HG02763 (cell line): ENCODE results near the gene DIS3L2.
"Not testable (repeated sequence)": the region's sequence is repeated elsewhere in the genome, so short reads cannot be mapped to it uniquely, and the experiment has no call there.

Experiments
- ATAC-seq: cut with Tn5 transposase; IDR thresholded peaks from one replicate; pipeline ENCODE4 v1.9.1; 2021; ENCODE audit warnings: mild to moderate bottlenecking, moderate library complexity; ENCODE audit not compliant: unreplicated experiment

The DIS3L2 gene

DNA sequence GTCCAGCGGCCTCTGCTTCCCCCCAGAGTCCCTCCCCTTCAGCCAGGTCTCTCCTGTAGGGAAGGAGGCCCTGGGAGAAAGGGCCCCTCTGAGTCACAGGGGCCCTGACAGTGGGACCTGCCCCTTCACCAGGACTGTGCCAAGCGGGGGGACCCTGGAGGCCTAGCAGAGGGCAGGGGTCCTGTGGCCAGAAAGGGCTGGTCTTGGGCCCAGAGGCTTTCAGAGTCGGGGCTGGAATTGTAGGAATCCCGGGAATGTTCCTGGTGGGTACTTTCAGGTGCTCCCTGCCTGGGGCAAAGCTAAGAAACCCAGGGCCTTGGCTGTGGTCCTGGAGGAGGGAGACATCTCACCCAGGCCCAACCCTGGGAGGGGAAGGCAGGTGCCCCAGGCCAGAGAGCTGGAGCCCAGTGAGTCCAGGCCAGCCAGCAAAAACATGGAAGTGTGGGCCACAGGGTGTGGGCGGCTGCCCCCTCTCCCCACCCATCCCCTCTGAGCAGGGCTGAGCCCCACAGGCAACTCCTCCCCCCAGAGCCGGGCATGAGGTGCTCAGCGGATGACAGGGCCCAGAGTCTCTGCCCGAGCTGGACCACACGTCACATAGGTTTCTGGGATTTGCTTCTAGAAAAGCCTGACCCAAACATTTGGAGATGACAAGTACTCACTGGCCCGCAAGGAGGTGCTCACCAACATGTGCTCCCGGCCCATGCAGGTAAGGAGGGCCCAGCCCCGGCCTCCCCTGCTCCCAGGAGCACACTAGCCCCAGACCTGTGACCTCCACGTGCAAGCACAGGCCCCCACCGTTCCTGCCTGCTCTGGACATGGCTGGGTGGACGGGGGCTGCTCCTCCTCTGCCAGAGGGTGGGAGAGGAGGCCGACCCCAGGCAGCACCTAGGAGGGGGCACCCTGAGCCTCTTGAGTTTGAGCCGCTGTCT is 368.8 kb downstream of the DIS3L2 start:
- ATAC-seq = no peak

DNA sequence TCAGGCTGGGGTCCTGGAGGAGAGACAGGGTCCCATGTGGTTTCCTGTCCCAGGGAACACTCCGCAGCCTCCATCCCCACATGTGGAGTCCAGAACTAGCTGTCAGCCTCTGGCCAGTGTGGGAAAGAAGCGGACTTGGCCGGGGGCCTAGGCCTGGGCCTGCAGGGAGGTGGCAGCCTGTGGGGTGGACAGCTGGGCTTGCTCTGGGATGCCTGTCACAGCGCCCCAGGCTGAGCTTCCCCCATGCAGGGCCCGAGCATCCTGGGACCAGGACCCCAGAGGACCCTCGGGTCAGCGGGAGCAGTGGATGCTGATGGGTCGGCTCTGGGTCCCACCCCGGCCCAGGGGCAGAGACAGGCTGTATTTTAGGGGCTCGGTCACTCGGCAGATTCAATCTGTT is 369.5 kb downstream of the DIS3L2 start:
- not testable (repeated sequence) for ATAC-seq

DNA sequence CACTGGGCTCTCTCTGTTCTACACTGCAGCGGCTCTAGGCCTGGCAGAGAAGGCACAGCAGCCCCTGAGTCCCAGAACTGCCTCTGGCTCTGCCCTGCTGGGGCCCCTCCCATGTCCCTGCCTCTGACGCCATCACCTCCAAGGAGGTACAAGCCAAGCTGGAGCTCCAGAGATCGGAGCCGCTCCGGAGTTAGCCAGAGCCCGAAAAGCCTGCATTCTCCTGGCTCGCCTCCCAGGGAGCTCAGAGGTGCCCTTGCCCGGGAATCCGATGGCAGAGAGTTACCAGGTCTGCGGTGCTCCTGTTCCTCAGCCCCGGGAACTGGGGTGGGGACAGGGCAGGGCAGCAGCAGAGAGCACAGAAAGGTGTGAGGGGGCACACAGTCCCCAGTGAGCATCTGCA is 370.1 kb downstream of the DIS3L2 start:
- ATAC-seq = not testable (repeated sequence)

DNA sequence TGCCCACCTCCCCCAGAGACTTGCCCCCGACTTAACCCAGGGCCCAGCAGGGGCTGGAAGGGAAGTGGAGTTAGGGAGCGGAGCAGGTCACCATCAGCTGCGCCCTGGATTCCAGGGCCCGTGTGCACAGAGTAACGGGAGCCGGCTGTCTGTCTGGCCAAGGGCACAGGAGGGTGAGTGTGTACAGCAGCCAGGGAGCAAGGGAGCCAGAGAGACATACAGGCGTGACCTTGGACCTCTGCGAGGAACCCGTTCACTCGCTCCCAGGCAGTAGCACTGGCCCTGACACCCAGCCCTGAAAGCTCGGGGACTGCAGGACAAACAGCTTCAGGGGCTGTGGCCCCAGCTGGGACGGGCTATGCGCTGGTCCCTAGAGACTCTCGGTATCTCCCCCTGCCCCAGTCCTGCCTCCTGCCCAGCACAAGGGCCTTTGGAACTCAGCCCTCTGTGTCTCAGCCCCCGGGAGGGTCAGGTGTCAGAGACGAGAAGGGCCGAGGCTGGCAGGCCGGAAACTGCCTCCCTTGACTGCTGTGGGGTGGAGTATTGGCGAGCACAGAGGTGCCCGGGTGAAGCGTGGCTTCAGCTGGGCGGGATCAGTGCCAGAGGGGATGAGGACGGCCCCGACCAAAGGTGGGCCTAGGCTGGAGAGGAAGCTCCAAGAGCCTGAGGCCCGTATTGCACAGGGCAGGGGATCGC is 370.9 kb downstream of the DIS3L2 start:
- ATAC-seq = not testable (repeated sequence)

DNA sequence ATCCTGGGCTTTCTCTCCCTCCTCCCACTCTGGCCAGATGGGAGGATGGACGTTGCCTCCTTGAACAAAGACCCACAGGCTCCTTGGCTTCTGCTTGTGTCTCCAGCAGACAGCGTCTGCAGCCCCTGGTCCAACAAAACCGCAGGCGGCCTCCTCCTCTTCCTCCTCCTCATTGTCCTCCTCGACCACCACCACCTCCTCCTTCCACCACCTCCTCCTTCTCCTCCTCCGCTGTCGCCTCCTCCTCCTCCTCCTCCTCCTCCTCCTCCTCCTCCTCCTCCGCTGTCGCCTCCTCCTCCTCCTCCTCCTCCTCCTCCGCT is 371.4 kb downstream of the DIS3L2 start:
- ATAC-seq = no peak

DNA sequence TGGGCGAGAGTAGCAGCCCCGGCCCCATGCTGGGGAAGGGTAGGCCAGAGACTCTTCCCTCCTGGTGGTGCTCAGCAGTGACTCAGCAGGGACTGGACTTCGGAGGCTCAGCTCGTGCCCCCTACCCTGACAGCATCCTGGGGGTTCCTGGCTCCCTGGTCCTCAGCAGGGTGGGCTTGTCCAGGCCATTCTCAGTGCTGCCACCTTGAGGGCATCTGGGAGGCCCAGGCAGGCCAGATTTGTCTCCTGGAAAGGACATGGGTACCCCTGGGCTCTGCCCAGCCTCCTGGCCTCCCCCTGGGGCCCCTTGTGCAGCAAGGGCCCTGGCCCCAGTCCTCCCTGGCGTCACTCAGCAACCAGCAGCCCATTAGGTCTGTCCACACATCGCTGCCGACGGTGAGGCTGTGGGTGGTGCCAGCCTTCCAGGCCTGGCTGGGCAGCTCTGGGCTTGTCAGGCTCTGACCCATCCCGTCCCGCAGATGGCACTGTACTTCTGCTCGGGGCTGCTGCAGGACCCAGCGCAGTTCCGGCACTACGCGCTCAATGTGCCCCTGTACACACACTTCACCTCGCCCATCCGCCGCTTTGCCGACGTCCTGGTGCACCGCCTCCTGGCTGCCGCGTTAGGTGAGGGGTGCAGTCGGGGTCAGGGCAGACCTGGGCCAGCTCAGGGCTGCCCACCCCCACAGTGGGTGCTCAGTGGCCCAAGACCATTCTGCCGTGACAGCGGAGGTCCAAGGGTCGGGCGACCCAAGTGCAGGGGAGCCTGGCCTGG is 372.0 kb downstream of the DIS3L2 start:
- no peak for ATAC-seq

DNA sequence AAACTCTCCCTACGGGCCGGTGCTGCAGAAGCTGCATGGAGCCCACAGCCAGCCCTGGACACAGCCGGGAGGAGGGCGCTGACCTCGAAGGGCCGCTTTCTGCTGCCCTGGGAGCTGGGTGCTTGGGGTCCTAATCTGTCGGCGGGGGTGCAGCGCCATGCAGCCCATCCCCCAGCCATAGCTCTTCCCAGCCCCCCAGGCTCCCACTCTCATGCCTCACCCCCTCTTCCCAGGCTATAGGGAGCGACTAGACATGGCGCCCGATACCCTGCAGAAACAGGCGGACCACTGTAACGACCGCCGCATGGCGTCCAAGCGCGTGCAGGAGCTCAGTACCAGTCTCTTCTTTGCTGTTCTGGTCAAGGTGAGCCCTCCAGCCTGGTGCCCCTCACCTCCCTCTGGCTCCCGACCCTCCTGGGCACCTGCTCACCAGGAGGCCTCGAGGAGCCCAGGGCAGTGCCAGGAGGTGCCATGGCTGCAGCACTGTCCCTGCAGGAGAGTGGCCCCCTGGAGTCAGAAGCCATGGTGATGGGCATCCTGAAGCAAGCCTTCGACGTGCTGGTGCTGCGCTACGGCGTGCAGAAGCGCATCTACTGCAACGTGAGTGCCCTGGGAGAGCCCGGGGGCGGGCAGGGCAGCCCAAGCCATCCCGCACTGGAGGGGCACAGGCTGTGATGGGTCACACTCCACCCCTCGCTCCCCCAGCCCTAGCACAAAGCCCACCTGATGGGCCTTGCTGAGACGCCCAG is 372.8 kb downstream of the DIS3L2 start:
- ATAC-seq = not testable (repeated sequence)

DNA sequence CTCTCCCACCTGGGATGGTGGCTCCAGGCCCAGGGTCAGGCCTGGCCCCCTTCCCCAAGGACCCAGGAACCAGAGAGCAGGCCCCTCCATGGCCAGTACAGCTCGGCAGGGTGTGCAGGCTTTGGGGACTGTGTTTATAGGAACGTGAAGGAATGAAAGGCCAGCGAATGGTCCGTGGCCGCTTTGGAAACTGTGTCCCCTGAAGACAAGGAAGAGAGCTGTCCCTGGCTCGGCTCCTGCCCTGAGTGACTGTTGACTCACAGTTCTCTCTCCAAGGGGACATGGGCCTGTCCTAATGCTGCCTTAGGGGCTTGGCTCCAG is 373.3 kb downstream of the DIS3L2 start:
- ATAC-seq = not testable (repeated sequence)

DNA sequence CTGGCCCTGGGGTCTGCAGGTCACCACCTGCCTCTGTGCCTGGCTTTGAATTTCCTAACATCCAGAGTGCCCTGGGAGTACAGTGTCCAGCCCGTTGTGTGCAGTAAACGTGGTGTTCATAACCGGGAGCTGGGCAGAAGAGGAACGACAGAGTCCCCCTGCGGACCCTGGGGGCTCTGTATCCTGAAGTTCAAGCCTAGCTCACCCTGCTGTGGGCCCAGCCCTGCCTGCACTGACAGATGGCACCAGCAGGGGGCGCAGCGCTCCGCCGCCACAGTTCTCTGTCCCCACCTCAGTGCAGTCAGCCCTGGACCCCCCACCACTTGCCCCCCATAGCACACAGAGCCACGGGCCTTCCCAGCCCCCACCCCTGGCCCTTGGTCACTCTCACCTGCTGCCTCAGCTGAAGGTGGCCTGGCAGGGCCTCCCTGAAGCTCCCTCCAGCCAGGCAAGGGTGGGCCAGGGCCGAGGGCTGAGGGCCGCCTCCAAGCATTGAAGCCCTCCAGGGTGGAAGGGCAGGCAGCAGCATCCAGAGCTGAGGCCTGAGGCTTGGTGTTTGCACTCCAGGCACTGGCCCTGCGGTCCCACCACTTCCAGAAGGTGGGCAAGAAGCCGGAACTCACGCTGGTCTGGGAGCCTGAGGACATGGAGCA is 373.8 kb downstream of the DIS3L2 start:
- not testable (repeated sequence) for ATAC-seq

DNA sequence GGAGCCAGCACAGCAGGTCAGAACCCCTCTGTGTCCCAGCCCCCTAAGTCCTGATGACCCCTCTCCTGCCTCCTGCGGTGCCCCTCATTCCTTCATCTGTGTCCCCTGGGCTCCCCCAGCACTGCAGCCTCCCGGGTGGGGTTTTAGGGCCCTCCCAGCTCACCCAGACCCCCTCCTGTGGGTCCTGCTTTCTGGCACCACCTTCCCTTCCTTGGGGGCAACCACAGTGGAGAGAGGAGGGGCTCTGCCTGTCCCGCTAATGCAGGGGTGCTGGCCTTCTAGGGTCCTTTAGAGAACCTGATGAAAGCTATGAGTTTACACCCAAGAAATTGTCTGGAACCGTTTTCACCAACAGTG is 374.3 kb downstream of the DIS3L2 start:
- ATAC-seq = no peak

DNA sequence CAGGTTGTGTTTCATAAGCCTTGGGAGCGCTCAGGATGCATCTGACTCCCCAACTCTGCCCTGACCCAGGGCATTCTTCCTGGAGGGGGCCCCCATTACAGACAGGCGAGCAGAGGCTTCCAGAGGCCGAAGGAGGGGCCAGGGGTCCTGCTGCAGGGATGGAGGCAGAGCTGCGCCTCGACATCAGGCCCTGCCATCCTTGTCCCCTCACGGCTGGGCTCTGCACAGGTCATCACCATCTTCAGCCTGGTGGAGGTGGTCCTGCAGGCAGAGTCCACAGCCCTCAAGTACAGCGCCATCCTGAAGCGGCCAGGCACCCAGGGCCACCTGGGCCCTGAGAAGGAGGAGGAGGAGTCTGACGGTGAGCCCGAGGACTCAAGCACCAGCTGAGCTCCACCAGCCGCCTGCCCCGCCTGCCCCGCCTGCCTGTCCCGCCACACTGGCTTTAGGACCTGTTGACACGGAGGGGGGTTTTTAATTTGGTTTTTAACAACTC is 374.8 kb downstream of the DIS3L2 start:
- no peak for ATAC-seq

DNA sequence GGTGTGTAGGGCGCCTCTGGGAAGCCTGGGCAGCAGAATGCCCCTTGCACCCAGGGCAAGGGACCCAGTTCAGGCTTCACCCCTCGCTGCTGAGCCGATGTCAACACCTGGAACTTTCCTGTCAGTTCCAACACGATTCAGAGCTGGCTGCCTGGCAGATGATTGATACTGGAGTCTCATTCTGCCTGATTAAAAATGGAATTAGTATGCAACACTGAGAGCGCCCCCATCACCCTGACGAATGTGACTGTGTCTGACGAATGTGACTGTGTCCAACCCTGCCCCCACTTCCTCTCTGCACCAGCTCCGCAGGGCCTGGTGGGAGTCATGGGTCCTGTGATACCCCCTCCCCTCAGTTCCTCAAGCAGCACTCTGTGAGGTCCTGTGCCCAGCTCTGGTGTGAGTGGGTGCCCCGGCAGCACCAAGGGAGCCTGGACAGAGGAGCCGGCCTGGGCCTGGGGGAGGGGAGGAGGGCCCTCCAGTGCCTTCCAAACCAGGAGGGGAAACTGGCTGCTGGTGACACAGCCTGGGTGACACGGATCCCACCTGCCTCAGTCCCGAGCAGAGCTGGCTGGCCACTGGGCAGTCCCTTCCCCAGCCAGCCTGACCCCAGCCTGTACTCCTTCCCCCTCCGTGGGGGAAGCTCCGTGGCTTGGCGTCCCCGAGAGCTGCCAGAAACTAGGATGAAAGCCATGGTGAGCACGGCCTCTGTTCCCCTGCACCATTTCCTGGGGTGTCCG is 375.6 kb downstream of the DIS3L2 start:
- ATAC-seq = no peak

DNA sequence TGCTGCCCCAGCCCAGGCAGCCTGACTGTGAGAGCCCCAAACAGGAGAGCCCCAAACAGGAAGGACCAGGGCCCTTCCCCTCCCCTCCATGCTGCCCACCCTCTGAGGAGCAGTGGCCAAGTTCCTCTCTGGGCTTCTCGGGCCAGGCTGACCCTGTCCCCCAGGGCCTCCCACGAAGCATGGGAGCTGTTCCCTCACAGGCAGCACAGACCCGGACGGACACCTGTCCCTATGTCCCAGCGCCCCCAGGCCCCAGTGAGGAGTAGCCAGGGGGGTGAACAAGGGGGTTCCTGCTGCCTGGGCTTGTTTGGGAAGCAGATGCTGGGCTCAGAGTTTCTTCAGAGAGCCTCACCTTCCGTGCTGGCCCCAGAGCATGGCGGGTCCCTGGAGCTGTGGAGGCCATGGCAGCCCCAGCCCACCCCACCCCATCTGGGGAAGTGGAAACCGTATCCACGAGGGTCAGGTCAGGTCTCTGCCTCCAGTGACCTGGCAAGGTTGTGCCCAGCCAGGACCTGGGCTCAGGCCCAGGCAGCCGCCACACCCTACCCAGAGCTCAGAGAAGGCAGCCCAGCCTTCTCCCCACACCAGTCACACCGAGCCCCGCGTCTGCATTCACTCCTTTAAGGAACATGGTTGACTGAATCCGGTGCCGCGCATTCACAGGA is 376.7 kb downstream of the DIS3L2 start:
- not testable (repeated sequence) for ATAC-seq

DNA sequence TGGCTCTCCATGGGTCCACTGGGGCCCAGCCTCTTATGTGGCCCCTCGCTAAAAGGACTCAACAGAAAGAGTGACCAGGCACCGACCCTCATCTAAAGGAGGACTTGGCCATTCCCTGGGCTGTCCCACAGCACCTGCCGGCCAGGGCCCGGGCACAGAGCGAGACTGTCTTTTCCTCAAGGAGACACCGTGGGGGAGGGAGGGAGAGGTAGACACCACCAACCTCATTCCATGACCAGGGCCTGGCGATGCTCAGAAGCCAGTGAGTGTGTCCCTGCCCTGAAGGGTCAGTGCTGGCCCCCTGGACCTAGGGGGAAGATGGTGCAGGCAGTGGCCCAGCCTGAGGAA is 377.2 kb downstream of the DIS3L2 start:
- no peak for ATAC-seq

DNA sequence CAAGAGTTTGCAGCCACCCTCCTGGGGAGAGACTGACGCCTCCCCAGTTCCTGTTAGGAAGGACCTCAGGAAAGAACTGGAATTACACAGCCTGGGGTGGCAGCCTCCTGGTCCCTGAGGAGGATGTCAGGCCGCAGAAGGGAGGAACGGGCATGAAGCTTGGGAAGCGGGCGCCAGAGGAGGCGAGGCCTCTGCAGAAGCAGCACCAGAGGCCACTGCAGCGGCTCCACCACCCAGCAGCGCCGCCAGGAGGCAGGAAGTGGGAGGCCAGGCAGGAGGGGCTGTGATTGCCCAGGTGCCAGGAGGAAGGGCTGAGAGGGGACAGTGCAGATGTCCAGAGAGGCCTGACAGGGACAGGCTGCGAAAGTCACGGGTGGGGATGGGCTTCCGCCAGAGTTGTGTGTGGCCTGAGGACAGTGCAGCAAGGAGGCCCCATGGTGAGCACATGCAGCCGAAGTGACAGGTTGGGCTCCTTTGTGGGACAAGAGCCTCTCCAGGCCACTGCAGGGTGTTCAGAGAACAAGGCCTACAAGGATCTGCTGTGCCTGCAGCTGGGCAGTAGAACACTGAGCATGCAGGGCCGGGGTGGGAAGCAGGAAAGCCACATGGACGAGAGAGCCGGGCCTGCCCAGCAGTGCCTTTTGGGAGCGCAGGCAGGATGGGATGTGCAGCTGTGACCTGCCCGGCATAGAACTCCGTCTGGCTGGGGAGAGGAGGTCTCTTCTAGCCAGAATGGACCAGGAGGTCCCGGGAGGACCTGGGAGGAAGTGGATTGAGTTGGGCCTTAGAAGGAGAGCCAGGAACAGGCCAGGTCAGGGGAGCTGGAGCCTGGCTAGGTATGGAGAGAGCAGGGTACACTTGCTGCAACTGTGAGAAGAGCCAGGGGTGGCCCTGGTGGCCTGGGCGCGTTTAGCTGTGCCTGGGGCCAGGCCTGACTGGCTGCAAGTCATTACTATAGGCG is 377.9 kb downstream of the DIS3L2 start:
- no peak for ATAC-seq

DNA sequence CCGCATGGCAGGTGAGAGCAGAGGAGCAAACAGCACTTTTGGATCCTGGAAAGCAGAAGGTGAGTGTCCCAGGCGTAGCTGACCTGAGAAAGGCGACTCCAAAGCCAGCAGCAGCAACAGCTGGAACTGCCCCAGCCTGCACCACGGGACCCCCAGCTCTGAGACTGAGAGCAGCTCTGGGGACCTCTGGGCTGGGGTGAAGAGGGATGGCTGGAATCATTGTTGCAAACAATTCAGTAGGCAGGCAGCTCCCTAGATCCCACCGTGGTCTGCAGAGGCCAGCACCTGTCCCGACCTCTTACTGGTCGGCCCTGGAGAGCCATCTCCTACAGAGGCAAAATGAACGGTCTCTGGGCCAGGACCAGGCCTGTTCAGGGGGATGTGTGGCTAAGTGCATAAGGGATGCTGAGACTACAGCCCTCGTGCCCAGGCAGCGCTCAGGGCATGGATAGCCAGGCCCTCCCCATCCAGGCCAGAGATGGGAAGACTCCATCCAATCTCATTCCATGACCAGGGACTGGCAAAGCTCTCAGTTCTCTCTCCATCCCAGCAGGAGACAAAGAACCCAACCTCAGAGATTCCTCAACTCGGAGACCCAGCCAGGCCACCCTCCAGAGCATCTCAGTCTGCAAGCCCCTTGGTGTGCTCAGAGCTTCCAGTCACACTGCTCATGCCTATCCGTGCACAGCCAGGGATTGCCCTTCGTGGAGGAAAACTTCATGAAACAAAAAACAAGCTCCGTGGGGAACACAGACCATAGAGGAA is 378.8 kb downstream of the DIS3L2 start:
- ATAC-seq = no peak

DNA sequence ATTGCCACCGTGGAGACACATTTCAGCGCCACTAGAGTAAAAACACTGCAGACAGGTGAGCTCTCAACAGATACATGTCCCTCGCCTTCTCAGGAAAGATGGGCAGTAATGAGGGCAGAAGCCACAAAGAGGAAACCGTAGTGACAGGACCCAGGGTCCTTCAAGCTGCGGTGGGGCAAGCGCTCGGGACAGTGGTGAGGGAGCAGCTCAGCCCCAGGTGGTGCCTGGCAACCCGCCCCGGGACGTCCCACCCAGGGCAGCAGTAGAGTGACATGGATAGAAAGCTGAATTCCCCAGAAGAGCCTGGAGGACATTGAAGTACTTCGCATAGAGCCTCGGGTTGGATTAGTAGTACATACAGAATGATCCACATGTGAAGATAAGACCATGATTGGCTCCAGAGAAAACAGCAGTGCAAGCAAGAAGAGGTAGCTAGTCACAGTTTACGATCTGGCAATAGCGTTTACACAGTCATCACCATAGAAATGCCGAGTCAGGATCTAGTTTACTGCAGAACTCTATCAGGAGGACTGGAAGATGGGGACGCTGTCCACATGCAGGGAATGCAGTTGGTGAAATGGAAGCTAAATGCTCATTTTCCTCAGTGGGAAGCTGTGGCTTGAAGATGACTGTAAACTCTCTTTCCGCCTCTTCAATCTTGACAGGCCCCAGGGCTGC is 379.7 kb downstream of the DIS3L2 start:
- no peak for ATAC-seq
